EL (cell line): ENCODE results near the gene ZBTB47.

Experiments
- DNase-seq: peaks from one replicate; pipeline ENCODE4 v3.0.0-alpha.2; 2016

Gene ZBTB47

GRCh38 chr3:42666577-42666998 is 13.1 kb downstream of the ZBTB47 start:
- DNase-seq: no peak

- DNase-seq: no peak
Observed at GRCh38 chr3:42667096-42667522, 13.6 kb downstream of the ZBTB47 start.

GRCh38 chr3:42667523-42668412 is 14.3 kb downstream of the ZBTB47 start:
- DNase-seq: peak; percentile 20

- DNase-seq: no peak
Observed at GRCh38 chr3:42668413-42668760, 14.9 kb downstream of the ZBTB47 start.

GRCh38 chr3:42668793-42669217 is 15.3 kb downstream of the ZBTB47 start:
- DNase-seq: no peak

- no peak for DNase-seq
Observed at GRCh38 chr3:42670051-42670576, 16.6 kb downstream of the ZBTB47 start.

- DNase-seq: no peak
Observed at GRCh38 chr3:42670670-42671069, 17.2 kb downstream of the ZBTB47 start.

GRCh38 chr3:42672515-42672914 is 19.0 kb downstream of the ZBTB47 start:
- no peak for DNase-seq

GRCh38 chr3:42673082-42673481 is 19.6 kb downstream of the ZBTB47 start:
- DNase-seq: no peak

- DNase-seq: no peak
Observed at GRCh38 chr3:42674146-42674545, 20.6 kb downstream of the ZBTB47 start.

GRCh38 chr3:42675909-42676308 is 22.4 kb downstream of the ZBTB47 start:
- no peak for DNase-seq

- no peak for DNase-seq
Observed at GRCh38 chr3:42678447-42678846, 24.9 kb downstream of the ZBTB47 start.

GRCh38 chr3:42680271-42680670 is 26.8 kb downstream of the ZBTB47 start:
- DNase-seq: peak; percentile 64

- DNase-seq: no peak
Observed at GRCh38 chr3:42680806-42681205, 27.3 kb downstream of the ZBTB47 start.

GRCh38 chr3:42681361-42682038 is 28.0 kb downstream of the ZBTB47 start:
- DNase-seq: no peak

- no peak for DNase-seq
Observed at GRCh38 chr3:42682301-42683070, 29.0 kb downstream of the ZBTB47 start.

GRCh38 chr3:42683875-42684598 is 30.5 kb downstream of the ZBTB47 start:
- peak; percentile 97 for DNase-seq

GRCh38 chr3:42684632-42685362 is 31.3 kb downstream of the ZBTB47 start:
- no peak for DNase-seq

GRCh38 chr3:42685363-42685881 is 31.9 kb downstream of the ZBTB47 start, which contains the start of gene KLHL40:
KLHL40 (plus strand) TSS chr3:42685537; CDS start chr3:42685619, 82 bp downstream.
- no peak for DNase-seq

- no peak for DNase-seq
Observed at GRCh38 chr3:42685891-42686820, 32.7 kb downstream of the ZBTB47 start.
